GM19438 (cell line): ENCODE measurements around the gene UTP11.
"Not testable (repeated sequence)": the region's sequence is repeated elsewhere in the genome, so short reads cannot be mapped to it uniquely, and the experiment has no call there.

Experiments
- ATAC-seq: cut with Tn5 transposase; IDR thresholded peaks from one replicate; pipeline ENCODE4 v1.9.1; 2021; ENCODE audit warnings: low read depth; ENCODE audit not compliant: unreplicated experiment

Gene UTP11

GRCh38 chr1:38012363-38013226, at the start of gene UTP11:
TSS of gene UTP11 (plus strand) at chr1:38012734. CDS start at chr1:38012803, 69 bp downstream.
- peak; percentile 92 for ATAC-seq

GRCh38 chr1:37964106-37964505, 48.4 kb upstream of the UTP11 start:
- not testable (repeated sequence) for ATAC-seq

- ATAC-seq: no peak
Observed at GRCh38 chr1:37965301-37965700, 47.2 kb upstream of the UTP11 start.

GRCh38 chr1:37973684-37974083, 38.9 kb upstream of the UTP11 start:
- ATAC-seq: not testable (repeated sequence)

GRCh38 chr1:37974567-37974966, 38.0 kb upstream of the UTP11 start:
- ATAC-seq: no peak

- ATAC-seq: not testable (repeated sequence)
Observed at GRCh38 chr1:37975083-37975482, 37.5 kb upstream of the UTP11 start.

- ATAC-seq: no peak
Observed at GRCh38 chr1:37978541-37978940, 34.0 kb upstream of the UTP11 start.

GRCh38 chr1:37983546-37983945, 29.0 kb upstream of the UTP11 start:
- ATAC-seq: no peak

- no peak for ATAC-seq
Observed at GRCh38 chr1:37987679-37988078, 24.9 kb upstream of the UTP11 start.

GRCh38 chr1:37989361-37989930, 23.1 kb upstream of the UTP11 start:
- ATAC-seq: peak; percentile 31

- no peak for ATAC-seq
Observed at GRCh38 chr1:37994886-37995566, 17.5 kb upstream of the UTP11 start.

GRCh38 chr1:37995751-37996345, 16.7 kb upstream of the UTP11 start:
- ATAC-seq: no peak

GRCh38 chr1:37997256-37998088, 15.1 kb upstream of the UTP11 start:
- no peak for ATAC-seq

GRCh38 chr1:37998089-37998808, 14.3 kb upstream of the UTP11 start:
- no peak for ATAC-seq

- ATAC-seq: no peak
Observed at GRCh38 chr1:37998913-37999429, 13.6 kb upstream of the UTP11 start.

GRCh38 chr1:37999430-38000232, 12.9 kb upstream of the UTP11 start:
- no peak for ATAC-seq

GRCh38 chr1:38000233-38000528, 12.4 kb upstream of the UTP11 start:
- no peak for ATAC-seq

GRCh38 chr1:38000529-38001455, 11.7 kb upstream of the UTP11 start:
- no peak for ATAC-seq
